Fibroblast of peridontal ligament (primary cell): Measurements from ENCODE around the gene KATNAL1.
"Not testable (repeated sequence)": the region's sequence is repeated elsewhere in the genome, so short reads cannot be mapped to it uniquely, and the experiment has no call there.

Source experiments
- DNase-seq: peaks from one replicate; pipeline ENCODE4 v3.0.0-alpha.2; 2010; ENCODE audit errors: extremely low read depth

KATNAL1 gene

DNA sequence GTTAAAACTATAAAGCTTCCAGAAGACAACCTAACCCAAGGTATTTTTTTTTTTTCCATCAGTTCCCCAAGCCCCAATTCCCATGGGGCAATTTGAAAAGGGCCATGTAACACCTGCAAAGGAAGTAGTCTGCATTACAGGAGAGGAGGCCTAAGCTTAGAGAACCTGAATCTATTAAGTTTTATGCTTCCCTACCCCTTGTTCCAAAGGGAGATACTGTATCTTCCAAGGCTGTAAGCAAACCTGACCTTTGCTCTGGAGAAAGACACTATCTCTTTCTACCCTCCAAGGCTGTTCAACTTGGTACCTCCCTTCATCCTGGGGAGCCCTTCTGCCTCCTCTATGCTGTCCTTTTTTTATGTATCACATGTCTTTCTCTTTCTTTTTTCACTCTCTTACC lies 15.0 kb downstream of the KATNAL1 start:
- DNase-seq, result no peak

DNA sequence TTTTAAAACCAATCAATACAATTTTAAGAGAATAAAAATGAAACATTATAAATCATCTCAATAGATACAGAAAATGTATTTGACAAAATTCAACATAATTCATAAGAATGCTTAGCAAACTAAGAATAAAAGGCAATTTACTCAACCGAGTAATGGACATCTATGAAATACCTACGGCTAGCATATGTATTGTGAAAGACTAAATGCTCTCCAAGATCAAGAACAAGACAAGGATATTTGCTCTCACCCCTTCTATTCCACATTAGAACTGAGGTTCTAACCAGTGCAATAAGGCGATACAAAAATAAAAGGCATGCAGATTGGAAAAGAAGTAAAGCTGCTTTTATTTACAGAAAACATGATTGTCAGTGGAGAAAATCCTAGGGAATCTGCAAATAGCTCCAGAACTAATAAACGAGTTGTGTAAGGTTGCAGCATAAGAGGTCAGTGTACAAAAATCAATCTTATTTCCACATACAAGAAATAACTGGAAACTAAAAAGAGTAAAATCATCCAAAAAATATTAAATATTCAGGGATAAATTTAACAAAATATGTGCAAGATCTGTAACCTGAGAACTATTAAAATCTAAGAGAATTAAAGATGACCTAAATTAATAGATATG lies 16.4 kb downstream of the KATNAL1 start:
- no peak for DNase-seq

DNA sequence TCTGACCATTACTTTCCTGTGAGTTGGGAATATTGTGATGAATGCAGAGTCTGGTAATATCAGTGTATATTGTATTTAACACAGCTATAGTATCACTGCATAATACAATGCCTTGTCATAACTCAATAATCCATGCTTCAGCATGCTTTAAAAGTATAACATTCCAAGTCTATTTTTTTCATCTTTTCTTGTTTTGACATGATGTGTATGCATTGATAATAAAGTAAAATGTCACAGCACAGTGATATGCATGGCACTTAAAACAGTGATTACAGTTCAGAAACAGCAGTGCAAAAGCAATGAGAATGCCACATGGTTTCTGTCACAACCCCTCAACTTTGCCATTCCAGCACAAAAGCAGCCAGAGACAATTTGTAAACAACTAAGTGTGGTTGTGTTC lies 17.8 kb downstream of the KATNAL1 start:
- no peak for DNase-seq

DNA sequence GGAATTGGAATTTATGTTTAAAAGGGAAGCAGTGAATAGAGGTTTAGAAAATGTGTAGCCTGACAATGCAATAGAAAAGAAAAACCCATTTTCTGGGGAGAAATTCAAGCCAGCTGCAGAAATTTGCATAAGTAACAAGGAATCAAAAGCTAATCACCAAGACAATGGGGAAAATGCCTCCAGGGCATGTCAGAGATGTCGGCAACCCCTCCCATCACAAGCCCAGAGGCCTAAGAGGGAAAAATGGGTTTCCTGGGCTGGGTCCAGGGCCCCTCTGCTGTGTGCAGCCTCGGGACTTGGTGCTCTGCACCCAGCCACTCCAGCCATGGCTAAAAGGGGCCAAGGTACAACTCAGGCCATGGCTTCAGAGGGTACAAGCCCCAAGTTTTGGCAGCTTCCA lies 21.3 kb downstream of the KATNAL1 start:
- DNase-seq, result not testable (repeated sequence)

DNA sequence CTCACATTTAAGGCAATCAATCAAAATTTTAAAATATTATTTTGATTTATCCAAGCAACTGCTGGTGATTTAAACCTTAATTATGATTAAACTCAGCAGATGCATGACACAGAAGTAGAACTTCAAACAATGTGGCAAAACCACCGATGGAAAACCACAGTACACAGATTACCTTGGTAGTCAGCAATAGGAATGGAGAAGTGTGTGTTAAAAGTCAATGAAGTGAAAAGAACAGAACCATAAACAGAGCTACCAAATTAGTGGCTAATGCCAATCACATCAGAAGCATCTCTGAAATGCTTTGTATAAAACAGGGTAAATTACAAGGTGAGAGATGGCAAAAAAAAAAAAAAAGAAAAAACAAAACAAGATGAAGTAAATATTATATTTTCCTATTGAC lies 31.2 kb downstream of the KATNAL1 start:
- DNase-seq, result no peak

DNA sequence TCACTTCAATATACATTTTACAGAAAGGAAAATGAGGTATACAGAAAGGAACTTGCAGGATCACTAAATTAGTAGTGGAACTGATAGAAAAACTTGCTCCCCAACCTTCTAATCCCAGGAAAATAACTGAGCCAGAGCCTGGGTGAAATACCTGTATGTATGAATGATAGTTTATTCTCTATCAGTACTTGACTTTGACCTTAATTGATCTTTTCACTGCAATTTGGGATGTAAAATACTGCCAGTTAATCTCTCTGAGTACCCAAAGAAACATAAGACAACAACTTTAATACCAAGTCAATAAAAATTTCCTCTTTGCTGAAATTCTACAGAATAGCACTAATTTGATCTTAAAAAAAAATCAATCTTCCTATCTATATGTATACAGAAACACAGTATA lies 33.3 kb downstream of the KATNAL1 start:
- DNase-seq, result no peak

DNA sequence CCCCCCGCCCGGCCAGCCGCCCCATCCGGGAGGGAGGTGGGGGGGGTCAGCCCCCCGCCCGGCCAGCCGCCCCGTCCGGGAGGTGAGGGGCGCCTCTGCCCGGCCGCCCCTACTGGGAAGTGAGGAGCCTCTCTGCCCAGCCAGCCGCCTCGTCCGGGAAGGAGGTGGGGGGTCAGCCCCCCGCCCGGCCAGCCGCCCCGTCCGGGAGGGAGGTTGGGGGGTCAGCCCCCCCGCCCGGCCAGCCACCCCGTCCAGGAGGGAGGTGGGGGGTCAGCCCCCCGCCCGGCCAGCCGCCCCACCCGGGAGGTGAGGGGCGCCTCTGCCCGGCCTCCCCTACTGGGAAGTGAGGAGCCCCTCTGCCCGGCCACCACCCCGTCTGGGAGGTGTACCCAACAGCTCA lies 37.3 kb downstream of the KATNAL1 start:
- DNase-seq, result not testable (repeated sequence)

DNA sequence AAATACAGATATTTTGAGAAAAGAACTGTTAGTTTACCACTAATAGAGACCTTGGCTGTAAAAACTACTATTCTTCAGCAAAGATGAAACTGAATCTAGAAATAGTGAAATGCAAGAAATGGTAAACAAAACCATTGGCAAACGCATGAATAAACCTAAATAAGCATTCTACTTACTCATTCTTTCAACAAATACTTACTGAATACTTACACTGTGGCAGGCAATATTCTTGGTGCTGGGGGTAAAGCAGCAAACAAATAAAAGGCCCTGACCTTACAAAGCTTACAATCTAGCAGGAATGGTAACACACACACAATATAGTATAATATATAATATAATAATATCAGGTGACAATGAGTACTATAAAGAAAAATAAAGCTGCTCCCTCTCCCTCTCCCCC lies 38.7 kb downstream of the KATNAL1 start:
- DNase-seq, result peak; percentile 18

DNA sequence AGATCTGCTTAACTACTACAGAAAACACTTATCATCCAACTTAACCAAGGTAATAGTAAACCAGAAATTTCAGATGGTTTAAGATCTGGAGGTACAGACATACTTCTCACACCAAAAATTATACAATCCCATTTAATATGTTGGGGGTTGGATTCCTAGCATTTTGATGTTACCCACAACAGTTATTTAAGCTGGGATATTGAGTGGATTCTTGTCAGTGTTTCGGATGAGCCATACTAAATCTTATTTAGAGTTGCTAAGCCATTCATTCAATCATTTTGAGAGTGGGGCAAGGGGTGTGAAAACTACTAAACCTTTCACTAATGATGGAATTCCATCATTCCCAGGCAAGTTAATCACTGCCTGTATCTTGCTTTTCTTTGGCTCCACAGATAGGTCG lies 40.6 kb downstream of the KATNAL1 start:
- no peak for DNase-seq

DNA sequence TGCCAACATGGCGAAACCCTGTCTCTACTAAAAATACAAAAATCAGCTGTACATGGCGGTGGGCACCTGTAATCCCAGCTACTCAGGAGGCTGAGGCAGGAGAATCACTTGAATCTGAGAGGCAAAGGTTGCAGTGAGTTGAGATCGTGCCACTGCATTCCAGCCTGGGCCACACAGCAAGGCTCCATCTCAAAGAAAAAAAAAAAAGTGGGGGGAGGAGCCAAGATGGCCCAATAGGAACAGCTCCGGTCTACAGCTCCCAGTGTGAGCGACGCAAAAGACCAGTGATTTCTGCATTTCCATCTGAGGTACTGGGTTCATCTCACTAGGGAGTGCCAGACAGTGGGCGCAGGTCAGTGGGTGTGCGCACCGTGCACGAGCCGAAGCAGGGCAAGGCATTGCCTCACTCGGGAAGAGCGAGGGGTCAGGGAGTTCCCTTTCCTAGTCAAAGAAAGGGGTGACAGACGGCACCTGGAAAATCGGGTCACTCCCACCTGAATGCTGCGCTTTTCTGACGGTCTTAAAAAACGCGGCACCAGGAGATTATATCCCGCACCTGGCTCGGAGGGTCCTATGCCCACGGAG lies 48.1 kb downstream of the KATNAL1 start:
- not testable (repeated sequence) for DNase-seq

DNA sequence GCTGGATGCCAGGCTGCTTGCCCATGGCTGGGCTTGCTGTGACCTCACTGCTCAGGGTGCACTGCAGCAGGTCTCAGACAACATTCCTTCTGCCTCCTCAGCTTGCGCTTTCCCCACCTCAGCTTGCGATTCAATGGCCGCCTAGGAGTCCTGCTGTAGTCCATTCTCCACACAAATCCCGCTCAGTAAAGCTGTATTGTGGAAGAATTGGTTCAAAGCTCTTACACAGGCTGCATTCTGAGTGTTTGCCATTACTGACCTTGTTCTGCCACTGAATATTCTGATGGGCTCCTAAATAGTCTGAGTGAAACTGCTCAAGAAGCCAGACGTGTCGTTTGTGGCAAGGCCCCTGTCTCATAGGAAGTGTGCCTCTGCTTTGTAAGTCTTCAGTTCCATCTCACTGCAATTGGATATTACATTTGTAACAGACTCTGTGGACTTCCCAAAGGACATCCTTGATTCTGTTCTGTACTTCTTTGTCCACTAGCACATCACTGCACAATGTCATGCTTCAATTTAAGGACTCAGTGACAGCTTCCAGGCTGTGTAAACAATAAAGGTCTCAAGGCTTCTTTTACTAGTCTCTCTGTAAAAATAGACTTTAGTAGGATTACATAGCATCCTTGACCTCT lies 49.8 kb downstream of the KATNAL1 start:
- DNase-seq, result no peak

DNA sequence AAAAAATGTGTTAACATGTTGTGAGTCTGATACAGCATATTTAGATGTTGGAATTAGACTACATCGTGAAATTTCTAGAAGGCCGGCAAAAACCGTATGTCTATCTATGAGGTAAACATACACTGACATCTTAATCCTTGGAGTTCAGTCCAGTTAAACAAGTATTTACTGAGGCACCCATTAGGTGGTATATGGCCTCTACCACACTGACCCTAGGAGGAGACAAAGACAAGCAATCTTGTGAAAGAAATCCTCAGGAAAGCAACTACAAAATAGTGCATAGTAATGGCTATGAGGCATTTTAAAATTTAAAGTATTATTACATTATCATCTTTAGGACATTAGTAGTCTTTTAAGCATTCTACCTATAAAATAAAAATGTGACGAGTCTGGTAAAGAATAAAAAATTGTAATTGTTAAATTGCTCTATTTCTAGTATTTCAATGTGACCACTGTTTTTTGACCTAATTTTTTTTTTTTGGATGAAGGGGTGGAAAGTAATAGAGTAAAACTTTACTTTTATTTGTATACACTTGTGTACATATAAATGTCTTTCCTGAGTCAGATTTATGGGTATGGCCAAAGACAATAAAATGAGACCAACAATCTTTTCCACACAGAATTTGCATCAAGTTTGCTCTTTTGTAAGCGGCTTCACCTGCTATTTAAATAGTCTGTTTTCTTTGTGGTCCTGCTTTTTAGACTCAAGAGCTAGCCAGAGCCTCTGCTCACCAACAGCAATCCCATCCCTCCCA lies 50.5 kb downstream of the KATNAL1 start:
- DNase-seq, result peak; percentile 20

DNA sequence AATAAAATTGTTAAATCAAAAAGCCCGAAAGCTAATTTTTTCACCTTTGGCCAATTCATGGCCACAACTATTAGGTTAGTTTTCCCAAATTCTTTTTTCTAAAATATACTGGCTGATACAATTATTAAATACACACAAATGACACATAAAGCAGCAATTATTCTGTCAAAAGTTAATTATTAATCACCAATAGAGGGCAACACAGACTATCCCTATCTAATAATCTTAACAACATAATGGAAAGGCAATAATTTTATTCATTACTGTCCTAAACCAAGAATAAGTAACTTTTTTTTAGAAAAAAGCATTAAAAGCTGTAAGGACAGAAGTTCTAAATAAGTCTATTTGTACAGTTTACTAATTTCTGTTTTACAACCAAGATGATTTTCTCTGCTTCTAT lies 51.7 kb downstream of the KATNAL1 start:
- DNase-seq, result no peak

DNA sequence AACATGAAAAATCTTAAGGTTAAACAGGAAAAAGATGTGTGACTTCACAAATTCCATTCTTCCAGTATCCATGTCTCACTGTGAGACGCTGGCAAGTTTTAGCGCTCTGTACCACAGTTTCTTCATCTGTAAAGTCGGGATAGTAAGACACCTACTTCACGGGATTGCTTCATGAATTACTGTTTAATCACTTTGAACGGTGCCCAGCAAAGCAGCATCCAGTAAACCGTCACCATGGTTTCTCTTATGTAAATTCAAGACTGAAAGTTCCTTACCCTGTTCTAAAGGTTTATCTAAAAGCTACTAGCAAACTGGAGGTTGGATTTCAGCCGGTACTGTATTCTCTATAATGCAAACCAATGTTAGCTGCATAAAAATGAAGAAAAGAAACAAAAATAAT lies 53.5 kb downstream of the KATNAL1 start:
- DNase-seq, result no peak

DNA sequence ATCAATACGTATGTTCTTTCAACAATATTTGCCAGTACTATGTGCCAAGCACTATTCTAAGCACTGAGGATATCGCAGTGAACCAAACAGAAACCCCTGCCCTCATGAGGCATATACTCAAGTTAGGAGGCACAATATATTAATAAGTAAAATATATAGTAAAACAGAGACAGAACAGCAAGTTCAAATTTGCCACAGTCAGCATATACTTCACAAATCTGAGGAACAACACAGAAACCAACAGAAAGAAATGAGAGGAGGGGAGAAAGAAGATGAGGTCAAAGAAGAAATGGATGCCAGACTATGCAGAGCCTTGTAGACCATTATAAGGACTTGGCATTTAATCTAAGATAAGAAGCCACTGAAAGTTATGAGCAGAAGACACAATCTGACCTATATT lies 59.9 kb downstream of the KATNAL1 start:
- DNase-seq, result no peak

DNA sequence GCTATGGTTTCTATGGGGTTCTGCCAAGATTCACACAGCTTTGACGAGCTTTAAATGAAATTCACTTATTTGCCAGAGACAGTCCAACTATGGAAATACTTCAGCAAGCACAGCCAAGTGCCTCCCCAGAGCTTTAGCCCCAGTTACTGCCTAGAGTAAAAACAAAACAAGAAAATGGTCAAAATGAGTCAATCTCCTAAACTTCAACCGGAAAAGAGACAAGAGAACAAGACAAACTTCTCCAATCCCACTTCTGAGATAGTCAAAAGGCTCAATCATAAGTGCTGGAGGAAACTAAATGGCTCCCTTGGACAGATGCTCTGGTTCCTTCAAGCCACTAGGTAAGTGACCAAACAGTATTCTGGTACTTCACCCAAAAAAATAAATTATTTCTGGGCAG lies 65.8 kb downstream of the KATNAL1 start:
- DNase-seq, result peak; percentile 59

DNA sequence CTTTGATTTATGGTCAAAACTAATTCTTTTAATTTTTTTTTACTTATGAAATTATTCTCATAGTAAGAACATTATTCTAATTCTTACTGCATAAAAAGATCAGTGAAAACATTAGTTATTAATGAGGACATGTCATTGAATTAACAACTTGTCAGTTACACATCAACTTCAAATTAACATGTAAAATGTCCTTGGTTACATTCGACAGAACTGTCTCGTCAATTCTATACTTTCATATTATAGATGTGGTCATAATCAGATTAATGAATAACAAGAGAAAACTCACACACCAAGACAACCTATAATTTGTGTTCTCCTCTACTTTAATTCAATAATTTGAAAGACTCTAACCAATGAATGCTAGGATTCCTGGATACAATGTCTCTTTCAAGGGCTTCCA lies 66.7 kb downstream of the KATNAL1 start:
- DNase-seq, result no peak

DNA sequence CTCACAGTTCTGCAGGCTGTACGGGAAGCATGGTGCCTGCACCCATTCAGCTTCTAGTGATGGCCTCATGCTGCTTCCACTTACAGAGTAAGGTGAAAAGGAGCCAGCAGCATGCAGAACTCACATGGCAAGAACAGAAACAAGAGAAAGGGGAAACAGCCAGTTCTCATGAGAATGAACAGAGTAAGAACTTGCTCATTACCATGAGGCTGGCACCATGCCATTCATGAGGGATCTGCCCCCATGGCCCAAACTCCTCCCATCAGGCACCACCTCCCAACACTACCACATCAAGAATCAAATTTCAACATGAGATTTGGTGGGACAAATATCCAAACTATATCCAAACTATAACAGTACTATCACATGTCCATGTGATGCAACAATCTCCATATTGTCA lies 72.1 kb downstream of the KATNAL1 start:
- DNase-seq, result no peak

DNA sequence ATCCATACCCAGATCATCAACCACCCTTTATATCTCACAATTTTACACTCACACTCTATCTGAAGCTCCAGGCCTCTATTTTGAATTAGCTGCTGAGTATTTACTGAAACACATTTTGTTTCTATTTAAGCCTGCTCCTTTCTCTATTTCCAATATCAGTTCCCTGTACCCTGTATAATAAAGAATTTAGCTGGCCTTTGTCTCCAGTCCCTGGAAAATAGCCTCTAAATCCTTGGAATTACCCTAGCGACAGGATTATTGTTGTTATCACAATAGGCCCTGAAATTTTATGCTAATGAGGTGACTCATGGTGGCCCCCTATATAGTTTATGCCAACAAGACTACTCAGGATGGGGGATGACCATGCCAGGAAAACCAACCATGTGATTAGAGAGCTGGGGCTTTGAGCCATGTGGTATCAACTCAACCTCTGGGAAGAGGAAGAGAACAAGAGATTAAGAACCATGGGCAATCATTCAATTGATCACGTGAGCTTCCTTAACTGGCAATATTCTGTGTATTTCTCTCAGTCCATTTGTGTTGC lies 72.7 kb downstream of the KATNAL1 start:
- no peak for DNase-seq

DNA sequence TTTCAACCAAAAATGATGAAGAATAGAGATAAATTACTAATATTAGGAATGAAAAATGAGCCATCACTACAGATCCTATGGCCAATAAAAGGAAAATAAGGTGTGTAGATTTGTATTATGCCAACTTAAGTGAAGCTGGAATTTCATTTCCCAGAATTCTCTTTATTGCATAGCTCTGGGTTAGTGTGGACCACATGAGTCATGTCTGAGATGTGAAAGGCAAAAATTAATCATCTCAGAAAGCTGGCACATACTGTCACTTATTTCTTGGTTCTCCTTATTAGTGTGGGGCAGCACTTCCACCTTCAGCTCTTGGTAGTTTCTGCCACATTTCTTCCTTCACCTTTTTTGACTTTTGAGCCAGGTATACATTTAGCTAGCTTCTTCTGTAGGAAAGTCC lies 82.6 kb downstream of the KATNAL1 start:
- DNase-seq, result peak; percentile 14

DNA sequence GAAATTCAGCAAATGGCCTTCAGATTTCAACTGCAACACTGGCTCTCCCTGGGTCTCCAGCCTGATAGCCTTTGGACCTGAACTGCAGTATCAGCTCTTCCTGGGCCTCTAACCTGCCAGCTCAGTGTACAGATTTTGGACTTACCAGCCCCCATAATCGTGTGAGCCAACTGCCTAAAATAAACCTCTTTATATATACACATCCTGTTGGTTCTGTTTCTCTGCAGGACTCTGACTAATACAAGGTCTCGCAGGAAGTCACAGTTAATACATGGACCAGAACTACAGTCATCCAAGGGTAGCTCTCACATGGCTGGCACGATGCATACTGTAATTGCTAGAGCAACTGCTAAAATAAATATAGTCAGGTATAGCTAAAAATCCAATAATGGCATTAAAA lies 85.1 kb downstream of the KATNAL1 start:
- no peak for DNase-seq

DNA sequence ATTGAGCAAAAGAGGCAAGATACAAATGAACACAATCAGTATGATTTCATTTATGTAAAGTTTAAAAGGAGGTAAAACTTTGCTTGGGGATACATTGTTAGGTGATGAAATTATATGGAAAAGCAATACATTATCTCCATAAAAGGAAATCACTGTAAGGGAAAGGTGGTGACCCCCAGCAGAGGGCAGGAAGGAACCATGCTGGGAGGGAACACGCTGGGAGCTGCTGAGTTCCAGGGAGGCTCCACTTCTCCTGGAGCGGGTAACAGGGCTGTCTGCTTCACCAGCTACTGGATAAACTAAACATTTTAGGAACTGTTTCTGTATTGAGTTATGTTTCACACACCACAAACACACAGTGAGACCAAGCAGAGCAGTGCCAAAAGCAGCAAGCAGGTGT lies 91.2 kb downstream of the KATNAL1 start:
- no peak for DNase-seq

DNA sequence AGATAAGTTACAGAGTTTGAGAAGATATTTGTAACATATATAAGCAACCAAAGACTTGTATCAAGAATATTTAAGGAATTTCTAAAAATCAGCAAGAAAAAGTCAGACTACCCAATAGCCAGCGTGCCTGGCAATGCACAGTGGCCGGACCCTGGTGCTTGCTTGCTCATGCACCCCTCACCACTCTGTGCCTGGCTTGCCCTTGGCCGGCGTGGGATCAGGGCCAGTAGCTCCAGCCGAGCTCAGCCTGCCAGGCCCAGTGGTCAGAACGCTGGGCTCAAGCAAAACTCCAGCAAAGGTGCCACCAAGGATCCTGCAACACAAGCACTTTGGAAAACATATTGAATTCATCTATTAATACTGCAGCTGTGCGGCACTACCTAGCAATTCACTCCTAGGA lies 95.1 kb downstream of the KATNAL1 start:
- DNase-seq, result no peak
